AML-193 (cell line): ENCODE measurements around the gene TREML1.
"Not testable (repeated sequence)": the region's sequence is repeated elsewhere in the genome, so short reads cannot be mapped to it uniquely, and the experiment has no call there.

ENCODE experiments used
- DNase-seq, 2 experiments: peaks; one replicate each; lab custom pipeline; 2025; lab: John Stamatoyannopoulos, UW

The TREML1 gene, protein sequence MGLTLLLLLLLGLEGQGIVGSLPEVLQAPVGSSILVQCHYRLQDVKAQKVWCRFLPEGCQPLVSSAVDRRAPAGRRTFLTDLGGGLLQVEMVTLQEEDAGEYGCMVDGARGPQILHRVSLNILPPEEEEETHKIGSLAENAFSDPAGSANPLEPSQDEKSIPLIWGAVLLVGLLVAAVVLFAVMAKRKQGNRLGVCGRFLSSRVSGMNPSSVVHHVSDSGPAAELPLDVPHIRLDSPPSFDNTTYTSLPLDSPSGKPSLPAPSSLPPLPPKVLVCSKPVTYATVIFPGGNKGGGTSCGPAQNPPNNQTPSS

DNA sequence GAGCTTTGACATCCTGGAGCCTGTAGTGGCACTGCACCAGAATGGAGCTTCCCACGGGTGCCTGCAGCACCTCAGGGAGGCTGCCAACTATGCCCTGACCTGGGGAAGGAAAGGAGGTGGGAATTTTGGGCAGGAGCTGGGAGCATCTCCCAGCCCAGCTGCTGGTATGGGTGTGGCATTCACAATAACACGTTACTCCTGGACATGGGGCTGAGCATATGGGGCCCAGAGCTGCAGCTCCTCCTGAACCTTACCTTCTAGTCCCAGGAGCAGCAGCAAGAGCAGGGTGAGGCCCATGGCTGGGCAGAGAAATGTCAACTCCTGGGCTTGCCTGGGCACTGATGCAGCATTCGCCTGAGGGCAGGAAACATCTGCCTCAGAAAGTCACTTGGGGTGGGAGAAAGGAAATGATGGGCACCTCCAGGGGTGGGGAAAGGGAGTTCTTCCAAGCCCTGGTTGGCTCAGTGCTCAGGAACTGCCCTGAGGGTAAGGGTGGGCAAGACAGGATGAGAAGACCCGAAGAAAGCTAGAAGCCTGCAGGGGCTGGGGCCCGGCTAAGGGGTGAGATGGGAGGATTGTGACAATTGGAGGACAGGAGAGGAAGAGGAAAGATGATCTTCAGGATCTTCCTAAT is at the start of gene TREML1:
Gene TREML1 (minus strand): TSS at position 356 of the 634 bp plus-strand sequence. CDS start 59 bp downstream, at position 297.
- DNase-seq = no peak

DNA sequence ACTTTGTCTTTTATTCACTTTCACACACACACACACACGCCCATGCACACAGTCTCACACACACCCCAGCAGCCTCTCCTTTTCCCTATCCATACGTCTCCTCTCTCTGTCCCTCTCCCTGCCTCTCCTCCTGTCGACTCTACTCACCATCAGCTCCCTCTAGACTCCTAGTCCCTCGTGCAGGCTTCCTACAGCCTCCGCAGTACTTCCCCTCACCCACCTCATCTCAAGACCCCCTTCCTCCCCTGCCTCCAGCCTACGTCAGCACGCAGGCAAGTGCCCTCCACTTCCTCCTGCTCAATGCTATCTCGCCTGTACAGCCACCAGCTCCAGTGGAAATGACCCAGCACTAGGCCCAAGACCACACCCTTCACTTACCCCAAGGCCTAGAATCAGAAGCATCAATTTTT is 47.6 kb upstream of the TREML1 start:
- DNase-seq = no peak

DNA sequence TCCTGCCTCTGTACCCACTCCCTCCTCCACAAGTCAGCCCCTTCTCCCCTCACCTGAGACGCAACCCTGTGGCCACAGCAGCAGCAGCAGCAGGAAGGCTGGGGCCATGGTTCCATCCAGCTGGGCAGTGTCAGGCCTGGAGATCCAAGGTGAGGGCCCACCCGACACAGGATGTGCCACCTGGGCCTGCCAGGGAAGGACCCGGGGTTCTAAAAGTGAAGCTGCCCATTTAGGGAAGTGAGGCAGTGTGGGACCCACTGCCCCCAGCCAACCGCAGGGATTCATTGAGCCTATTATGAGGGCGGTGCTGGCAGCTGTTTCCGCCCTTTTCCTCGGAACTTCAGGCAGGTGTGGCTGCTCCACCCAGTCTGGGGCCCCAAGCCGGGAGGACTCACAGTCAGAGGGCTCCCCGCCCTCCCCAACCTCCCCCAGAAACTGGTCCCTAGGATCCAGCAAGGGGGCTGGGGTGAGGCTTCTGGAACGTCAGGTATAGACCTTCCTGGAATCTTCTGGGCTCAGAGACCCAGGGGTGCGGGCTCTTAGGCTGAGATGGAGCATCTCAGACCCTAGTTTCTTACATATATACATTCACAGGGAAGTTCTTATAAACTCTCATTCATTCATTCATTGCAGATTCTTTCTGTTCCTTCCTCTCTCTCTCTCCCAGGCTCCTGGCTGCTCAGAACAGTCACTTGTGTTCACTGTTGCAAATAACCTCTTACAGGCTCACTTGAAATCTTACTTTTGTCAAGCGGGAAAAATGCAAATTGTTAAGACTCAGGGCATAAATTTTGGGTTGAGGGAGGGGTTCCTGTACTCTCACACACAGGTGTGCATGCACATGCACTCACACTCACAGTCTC is 47.0 kb upstream of the TREML1 start, which contains the start of gene TREML2:
Gene TREML2 (minus strand): TSS at position 249 of the 863 bp plus-strand sequence. CDS start 141 bp downstream, at position 108.
- peak; percentile 16 to 17 for DNase-seq

DNA sequence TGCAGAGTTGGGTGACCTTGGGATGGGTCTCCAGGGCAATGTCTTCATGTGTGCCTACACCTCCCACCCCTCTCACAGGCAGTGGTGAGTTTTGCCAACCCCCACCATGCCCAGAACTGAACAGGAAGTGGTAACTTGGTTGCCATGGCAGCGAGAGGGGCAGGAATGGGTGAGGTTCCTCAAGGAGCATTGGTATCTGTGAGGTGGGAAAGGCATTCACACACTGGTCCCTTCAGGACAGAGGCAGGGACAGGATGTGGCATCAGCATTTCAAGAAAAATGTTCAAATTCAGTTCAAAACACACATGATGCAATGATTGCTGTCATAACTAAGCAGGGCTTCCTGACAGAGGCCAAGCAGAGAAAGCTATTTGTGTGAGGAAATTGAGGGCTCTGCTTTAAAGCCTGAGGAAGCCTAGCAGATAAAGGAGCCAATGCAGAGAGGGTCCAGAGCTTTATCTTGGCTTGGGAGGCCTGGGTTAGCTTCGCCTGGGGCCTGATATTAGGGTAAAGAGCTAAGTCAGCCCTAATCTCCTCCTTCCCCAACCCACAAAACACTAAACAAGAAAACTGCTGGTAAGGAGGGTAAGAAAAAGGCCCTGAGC is 46.3 kb upstream of the TREML1 start:
- DNase-seq = peak; percentile 97 to 98

DNA sequence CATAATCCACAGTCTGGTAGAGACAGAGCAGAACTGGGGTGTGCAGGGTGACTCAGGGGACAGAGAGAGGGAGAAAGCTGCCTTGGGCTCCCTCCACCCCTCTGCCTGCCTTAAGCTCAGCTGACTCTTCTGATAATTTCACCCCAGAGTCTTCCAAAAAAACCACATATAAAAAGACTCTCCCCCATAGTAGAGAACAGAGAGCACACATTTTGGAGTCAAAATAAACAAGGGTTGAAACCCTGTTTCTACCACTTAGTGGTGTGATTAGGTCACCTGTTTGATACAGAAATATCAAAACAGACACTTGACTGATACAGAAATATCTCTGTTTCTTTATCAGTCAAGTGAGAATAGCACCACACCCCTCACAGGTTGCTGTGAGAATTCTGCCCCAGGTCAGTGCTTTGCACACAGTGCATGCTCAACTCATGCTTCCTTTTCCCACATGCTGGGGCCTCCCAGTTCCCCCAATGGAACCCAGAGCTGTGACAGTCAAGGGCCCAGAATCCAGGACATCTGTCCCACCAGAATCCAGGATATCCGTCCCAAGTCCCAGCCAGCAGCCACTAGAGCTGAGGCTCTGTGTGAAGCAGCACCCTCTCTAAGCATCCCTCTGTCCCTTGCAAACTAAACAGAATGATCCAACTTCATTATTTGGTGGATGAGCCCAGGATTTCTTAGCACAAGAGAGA is 45.6 kb upstream of the TREML1 start:
- peak; percentile 24 for DNase-seq

DNA sequence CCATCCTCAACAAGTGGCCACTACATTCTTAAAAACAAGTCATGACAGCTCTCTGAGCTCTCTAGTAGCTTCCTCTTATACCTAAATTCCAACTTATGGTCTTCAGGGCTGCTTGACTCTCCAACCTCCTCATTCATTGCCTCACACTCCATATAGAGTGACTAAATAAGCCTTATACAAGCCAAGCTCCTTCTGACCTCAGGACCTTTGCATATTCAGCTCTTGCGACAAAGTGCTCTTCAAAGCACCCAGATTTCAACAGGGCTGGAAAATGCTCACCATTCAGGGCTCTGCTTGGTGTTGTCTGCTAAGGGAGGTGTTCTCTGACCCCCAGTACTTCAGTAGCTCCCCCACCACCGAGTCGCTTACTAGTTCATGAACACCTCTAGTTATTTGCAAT is 43.1 kb upstream of the TREML1 start:
- DNase-seq = no peak

DNA sequence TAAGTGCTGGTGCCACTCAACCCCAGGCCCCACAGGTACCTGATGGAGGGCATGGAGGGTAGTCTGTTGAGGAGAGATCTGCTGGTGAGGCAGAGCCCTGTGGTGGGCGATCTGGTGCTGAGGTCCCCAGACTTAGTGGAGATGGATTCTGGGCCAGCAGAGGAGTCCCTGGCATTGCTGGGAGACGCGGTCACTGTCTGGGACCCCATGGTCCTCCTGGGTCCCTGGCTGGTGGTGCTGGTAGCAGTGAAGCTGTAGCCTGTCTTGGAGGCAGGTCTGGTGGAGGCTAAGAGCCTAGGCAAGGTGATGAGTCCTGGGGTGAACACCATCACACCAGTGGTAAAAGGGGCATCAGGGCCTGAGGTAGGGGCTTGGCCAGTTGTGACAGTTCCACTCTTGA is 40.2 kb upstream of the TREML1 start:
- no peak for DNase-seq

DNA sequence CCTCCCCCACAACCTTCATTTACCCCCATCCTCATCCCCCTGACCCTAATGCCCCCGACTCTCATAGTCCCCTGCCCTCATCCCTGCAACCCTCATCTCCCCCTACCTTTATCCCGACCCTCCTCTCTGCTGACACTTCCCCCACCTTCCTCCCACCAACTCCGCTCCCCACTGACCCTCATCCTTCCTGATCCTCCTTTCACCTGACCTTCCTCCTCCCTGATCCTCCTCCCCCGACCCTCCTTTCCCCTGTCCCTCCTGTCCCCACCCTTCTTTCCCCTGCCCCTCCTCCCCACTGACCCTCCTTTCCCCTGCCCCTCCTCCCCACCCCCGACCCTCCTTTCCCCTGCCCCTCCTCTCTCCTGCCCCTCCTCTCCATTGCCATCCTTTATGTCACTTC is 39.7 kb upstream of the TREML1 start:
- DNase-seq = no peak

DNA sequence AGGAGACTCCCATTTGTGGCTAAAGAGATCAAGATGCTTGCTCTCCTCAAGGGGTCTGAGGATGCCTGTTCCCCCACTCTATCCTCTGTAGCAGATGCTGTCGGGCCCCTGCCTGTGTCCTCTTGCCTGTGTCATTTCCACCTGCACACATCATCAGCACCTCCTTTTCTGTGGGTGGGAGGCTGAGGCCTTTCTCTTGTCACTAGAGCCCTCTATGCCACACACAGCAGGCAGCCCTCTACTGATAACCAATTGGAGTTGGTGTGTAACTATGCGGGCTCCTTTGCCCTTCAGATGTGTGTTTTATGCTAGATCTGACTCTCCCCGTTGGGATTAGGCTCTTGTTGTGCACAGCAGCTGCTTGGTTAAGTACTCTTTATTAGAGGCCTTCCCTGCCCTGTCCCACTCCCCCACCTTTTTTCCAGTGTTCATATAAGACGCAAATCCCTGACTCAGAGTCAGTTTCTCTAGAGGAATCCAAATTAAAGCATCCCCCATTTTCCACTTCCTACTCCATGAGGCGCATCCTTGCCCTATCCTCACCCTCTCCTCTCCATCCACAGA is 39.1 kb upstream of the TREML1 start:
- no peak for DNase-seq

DNA sequence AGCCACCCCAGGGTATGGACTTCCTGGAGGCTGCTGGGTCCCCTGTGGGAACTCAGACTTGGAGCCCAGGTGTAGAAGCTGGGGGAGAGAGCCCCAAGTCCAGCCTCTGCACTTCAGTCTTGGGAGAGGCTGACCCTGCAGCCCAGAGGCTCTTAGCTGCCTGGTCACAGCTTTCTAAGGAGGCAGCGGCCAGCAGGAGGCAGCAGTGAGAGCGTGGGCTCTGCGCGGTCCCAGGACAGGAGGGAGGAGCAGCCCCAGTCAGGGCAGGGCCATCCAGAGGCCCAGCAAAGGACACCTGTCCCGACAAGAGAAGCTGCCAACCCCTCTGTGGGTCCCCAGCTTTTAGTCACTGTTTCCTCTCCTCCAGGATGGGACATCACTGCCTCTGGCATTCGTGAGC is 37.4 kb upstream of the TREML1 start:
- peak; percentile 29 to 62 for DNase-seq

DNA sequence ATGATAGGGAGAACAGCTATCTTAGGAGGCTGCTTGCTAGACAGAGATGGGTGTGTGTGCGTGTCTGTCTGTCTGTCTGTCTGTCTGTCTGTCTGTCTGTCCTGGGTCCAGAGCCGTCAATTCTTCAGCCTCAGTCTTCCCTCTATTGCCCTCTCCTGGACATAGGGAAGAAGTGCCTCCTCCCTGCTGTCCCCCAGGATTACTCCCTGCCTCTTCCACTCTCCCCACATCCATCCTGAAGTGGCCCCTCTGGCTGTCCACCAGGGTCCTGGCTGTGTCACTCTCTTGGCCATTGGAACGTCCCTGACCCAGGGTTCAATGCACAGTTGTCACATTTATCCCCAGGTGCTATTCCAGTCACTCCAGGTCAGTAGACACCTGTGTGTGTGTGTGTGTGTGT is 36.6 kb upstream of the TREML1 start:
- DNase-seq = no peak

DNA sequence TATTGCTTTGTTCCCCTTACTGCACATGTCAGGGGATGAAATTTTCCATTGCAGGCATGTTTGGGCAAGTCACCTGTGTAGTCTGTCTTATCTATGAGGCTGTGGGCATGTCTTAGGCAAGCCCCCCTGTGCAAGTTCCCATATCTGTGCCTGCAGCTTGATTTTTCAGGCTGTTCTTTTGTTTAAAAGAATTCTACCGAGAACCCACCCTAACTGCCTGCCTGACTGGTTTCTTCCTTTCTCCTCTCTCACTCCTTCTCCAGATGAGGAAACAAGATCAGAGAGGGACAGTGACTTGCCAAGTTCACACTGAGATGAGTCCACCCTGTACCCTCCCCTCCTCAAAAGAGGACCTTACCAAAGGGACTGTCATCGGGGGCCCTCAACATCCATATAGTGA is 35.8 kb upstream of the TREML1 start:
- no peak for DNase-seq

DNA sequence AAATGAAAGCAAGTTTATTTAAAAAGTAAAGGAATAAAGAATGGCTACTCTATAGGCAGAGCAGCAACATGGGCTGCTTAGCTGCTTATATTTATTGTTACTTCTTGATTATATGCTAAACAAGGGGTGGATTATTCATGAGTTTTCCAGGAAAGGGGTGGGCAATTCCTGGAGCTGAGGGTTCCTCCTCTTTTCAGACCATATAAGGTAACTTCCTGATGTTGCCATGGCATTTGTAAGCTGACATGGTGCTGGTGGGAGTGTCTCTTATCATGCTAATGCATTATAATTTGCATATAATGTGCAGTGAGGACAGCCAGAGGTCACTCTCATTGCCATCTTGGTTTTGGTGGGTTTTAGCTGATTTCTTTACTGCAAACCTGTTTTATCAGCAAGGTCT is 34.9 kb upstream of the TREML1 start:
- DNase-seq = not testable (repeated sequence)

DNA sequence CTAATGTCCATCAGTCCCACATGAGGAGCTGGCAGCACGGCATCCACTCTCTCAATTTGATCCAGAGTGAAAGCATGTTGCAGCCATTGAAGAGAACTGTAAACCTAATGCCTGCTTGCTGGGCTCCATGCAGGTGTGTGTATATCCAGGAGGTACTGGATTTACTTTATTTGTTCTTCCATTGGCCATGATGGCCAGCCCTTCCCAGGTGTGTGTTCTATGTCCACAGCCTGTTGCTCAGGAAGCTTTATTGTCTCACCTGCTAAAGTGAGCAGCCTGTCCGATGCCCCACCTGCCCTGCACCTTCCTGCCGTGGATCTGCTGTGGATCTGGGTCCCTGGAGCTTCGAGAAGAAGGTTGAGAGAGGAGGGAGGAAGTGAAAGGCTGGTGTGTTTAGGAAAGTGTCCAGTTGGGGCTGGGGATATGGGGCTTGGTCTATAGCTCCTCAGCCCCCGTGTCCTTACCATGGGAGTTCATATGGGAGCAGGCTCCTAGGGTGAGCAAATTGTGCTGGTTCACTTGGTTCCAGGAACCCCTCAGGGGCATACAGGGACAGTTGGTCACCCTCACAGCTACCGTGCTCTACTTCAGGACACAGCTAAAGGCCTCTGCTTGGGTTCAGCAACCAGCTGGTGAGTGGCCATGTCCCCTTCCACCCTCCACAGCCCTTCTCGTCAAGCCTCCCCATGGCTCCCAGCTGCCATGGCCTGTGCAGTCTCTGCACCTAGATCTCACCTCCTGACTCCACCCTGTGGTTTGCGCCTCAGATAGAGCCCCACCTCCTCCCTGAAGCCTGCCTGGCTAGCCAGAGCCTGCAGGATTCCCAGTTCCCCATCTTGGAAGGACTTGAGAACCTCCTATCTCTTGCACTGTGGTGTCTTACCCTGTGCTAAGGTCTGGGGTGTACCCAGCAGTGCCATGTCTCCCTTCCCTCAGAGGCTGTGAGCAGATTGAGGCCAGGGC is 34.1 kb upstream of the TREML1 start:
- DNase-seq = no peak

DNA sequence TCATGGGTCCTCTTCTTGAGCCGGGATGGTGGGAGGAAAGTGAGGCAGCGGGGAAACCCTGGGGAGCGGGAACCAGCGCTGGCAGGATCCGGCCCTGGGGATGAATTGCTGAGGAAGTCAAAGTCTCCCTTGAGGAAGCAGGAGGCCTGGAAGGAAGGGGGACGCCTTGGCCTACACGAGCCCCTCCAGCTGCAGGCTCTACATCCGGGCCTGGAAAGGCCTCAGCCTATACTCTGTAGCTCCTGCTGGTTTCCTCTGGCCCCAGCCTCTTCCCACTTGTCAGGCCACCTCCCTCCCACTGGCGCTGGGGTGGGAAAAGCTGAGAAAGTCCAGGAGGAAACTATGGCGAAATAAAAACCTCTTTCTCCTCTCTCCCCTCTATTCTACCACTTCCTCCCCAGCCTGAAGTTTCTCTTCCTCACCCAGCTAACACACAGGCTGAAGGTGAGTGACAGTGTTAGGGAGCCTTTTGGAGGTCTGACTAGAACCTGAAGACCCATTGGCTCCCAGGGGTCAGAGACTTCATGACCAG is 31.9 kb upstream of the TREML1 start:
- DNase-seq = peak in 1 of 2 experiments; percentile 29

DNA sequence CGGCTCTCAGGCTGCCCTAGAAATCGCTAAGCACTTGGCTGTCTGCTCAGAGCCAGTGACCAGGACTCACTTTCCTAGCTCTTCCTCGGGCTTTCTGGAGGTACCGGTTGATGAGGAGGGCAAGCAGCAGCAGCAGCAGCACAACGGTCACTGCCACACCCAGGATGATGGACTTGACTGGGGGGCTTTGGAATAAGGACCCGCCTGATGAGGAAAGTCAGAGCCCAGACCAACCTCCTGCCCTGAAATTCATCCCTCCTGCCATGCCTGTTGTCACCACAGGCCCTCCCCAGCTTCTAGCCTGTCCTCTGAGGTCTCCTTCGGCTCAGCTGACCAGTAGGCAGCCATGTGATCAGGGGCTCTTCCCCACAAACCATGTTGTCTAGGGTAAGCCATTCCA is 30.6 kb upstream of the TREML1 start:
- no peak for DNase-seq

DNA sequence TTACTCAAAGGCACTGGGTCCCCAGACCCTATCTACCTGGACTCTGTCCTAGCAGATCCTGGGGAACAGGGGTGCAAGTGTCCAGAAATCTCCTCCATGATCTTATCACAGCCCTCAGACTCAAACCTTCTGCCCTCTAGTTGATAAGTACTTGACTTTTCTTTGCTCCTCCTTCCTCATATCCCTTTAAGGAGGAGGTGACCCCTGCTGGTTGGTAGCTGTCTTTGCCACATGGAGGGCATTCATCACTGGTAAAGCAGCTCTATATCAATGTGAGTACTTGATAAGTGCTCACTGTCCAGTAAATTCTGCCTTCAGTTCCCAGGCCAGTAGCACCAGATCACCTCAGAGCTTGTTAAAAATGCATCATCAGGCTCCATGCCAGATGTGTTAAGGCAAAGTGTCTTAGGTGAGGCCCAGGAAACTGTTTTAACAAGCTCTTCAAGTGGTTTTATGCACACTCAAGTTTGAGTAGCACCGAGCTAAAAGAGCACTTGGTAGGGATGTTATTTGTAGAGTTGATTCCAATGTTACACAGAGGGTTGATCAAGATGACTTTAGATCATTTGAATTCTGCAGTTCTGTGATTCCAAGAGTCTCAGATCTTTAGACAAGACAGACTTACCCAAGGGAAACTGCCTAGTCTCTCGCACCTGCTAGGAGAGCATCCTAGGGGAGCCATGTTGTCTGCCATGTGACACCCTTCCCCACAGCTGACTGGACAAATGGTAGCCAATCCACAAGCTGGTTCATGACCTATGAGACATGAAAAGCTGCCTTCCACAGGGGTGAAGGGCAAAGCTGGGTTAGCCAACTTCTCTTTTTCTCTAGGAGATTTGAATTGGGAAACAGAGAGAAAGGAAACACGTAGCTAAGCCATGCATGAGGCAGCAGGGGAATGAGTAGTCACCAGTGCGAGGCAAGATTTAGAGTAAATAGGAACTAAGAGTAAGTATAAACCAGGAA is 28.2 kb upstream of the TREML1 start:
- peak; percentile 99 to 100 for DNase-seq

DNA sequence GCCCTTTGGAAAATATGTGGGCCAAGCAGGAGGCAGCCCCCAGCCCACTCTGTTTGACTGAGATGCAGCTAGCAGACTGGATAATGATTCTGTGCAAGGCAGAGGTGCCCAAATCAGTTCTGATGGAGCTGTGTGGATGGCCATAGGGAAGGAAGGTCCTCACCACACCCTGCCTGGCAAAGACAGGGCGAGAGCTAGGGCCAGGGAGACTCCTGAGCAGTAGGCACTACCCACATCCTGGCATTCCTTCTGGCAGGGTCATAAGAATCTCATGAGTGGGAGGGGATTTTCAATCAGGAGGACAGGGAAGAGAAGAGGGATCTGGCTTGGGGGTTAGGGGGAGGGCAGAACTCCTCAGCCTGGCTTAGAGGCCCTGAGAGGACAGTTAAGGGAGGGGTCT is 27.4 kb upstream of the TREML1 start:
- DNase-seq = no peak

DNA sequence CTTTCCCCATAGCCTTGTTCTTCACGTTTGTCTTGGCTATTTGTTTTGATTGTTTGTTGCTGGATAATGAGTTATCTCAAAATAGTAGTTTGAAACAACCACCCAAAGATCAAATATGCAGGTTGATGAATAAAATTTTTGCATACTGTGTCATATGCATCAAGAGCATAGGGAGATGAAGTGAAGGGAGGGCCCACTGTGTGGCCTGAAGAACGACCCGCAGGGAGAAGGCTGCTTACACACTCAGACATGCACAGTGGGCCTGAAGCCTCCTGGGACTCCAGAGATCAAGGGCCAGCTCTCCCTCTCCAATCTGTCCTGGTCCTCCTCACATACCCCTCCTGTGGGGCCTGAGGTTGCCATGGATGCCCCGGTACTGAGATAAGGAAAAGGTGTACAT is 25.0 kb upstream of the TREML1 start:
- no peak for DNase-seq
